CD14-positive monocyte (primary cell): ENCODE measurements around the gene SUSD6. TPM values are rescaled to one million over a fixed set of nuclear protein-coding genes. Genes with fewer than 3 reads are reported as not detected.

Experiments
- DNase-seq, 3 donors: peaks; one replicate each; pipeline ENCODE4 v3.0.0-alpha.2; 2011 to 2022
- H2AFZ ChIP-seq: 2 replicates; pipeline ENCODE4 v1.6.0; 2012; ENCODE audit warnings: mild to moderate bottlenecking, low read depth, low read length, inconsistent platforms; ENCODE audit not compliant: insufficient read depth, poor library complexity, severe bottlenecking
- H3K27ac ChIP-seq, 2 donors: 1 replicate in 1 of 2; 2 replicates in 1 of 2; pipeline ENCODE4 v1.5.1; 2012 to 2013; ENCODE audit warnings: low read length in 2 of 2, control low read depth in 1 of 2, inconsistent platforms in 1 of 2, low read depth in 1 of 2, mild to moderate bottlenecking in 1 of 2
- H3K27me3 ChIP-seq, 2 donors: one replicate each; pipeline versions ENCODE4 v1.6.0 to v1.6.1; 2011 to 2013; ENCODE audit warnings: low read length in 2 of 2; ENCODE audit not compliant: control insufficient read depth in 2 of 2, insufficient read depth in 2 of 2
- H3K36me3 ChIP-seq, 2 donors: replicated peaks in 1 of 2; 1 replicate in 1 of 2; 2 replicates in 1 of 2; pipeline versions ENCODE4 v1.5.1 to v1.6.1; 2012 to 2013; ENCODE audit warnings: low read length in 2 of 2, control low read depth in 1 of 2, inconsistent platforms in 1 of 2, mild to moderate bottlenecking in 1 of 2; ENCODE audit not compliant: insufficient read depth in 2 of 2, control insufficient read depth in 1 of 2
- H3K4me1 ChIP-seq, 2 donors: 1 replicate in 1 of 2; 2 replicates in 1 of 2; pipeline versions ENCODE4 v1.5.1 to v1.6.1; 2012 to 2013; ENCODE audit warnings: low read length in 2 of 2, control low read depth in 1 of 2, inconsistent platforms in 1 of 2, mild to moderate bottlenecking in 1 of 2, moderate library complexity in 1 of 2; ENCODE audit not compliant: insufficient read depth in 2 of 2, control insufficient read depth in 1 of 2
- H3K4me2 ChIP-seq: replicated peaks from 2 replicates; pipeline ENCODE3; 2012; ENCODE audit warnings: low read length, moderate library complexity, mild to moderate bottlenecking; ENCODE audit not compliant: poor library complexity, severe bottlenecking; ENCODE audit errors: extremely low read depth
- H3K4me3 ChIP-seq, 3 experiments: fragments of 200-600 bp in 1 of 3; sonication (generic) in 1 of 3; replicated peaks in 1 of 3; 1 replicate in 2 of 3; 2 replicates in 1 of 3; pipeline ENCODE4 v1.5.1; 2011 to 2013; ENCODE audit warnings: low read length in 3 of 3, mild to moderate bottlenecking in 3 of 3, control low read depth in 2 of 3, low read depth in 2 of 3, inconsistent platforms in 1 of 3, moderate library complexity in 1 of 3
- H3K79me2 ChIP-seq: 2 replicates; pipeline ENCODE4 v1.6.0; 2012; ENCODE audit warnings: mild to moderate bottlenecking, control low read depth, inconsistent platforms, low read length, moderate library complexity; ENCODE audit not compliant: insufficient read depth
- H3K9ac ChIP-seq: 2 replicates; pipeline ENCODE4 v1.6.0; 2017; ENCODE audit warnings: low read length, mild to moderate bottlenecking; ENCODE audit not compliant: insufficient read depth, poor library complexity, severe bottlenecking
- H3K9me3 ChIP-seq, 2 donors: replicated peaks in 1 of 2; 1 replicate in 1 of 2; 2 replicates in 1 of 2; pipeline versions ENCODE4 v1.5.1 to v1.6.1; 2012 to 2013; ENCODE audit warnings: low read length in 2 of 2, control low read depth in 1 of 2; ENCODE audit not compliant: control insufficient read depth in 1 of 2, insufficient read depth in 1 of 2
- H4K20me1 ChIP-seq: 2 replicates; pipeline ENCODE4 v1.6.0; 2012; ENCODE audit warnings: mild to moderate bottlenecking, low read length, control low read depth, moderate library complexity; ENCODE audit not compliant: insufficient read depth
- H3K27ac Mint-ChIP-seq, 7 donors: one replicate each; pipeline ENCODE4 v1.8.0; 2020; ENCODE audit warnings: mild to moderate bottlenecking in 7 of 7, mixed read lengths in 7 of 7, moderate library complexity in 6 of 7, inconsistent platforms in 2 of 7
- H3K27me3 Mint-ChIP-seq, 3 donors: one replicate each; pipeline ENCODE4 v1.8.0; 2021 to 2022; ENCODE audit warnings: low read depth in 3 of 3, mild to moderate bottlenecking in 3 of 3, mixed read lengths in 3 of 3, moderate library complexity in 3 of 3, inconsistent platforms in 1 of 3
- H3K36me3 Mint-ChIP-seq, 2 donors: one replicate each; pipeline ENCODE4 v1.8.0; 2020; ENCODE audit warnings: mixed read lengths in 2 of 2, inconsistent platforms in 1 of 2, mild to moderate bottlenecking in 1 of 2
- H3K4me1 Mint-ChIP-seq: one replicate; pipeline ENCODE4 v1.8.0; 2020; ENCODE audit warnings: mild to moderate bottlenecking, mixed read lengths
- H3K4me3 Mint-ChIP-seq, 2 donors: one replicate each; pipeline ENCODE4 v1.8.0; 2020; ENCODE audit warnings: mild to moderate bottlenecking in 2 of 2, mixed read lengths in 2 of 2, moderate library complexity in 1 of 2
- H3K9me3 Mint-ChIP-seq, 7 donors: one replicate each; pipeline ENCODE4 v1.8.0; 2020 to 2022; ENCODE audit warnings: mixed read lengths in 7 of 7, mild to moderate bottlenecking in 6 of 7, moderate library complexity in 6 of 7, inconsistent platforms in 2 of 7
- CTCF ChIP-seq: fragments of 200-600 bp; IDR thresholded peaks from one replicate; pipeline ENCODE4 v1.8.0; 2022; ENCODE audit warnings: antibody characterized with exemption, mild to moderate bottlenecking
- WGBS: methylation state at CpG from one replicate; pipeline ENCODE4 v1.1.5; 2013; ENCODE audit warnings: missing lambda C conversion rate; ENCODE audit not compliant: insufficient coverage; 5-methylcytosine and 5-hydroxymethylcytosine counted together
- intact Hi-C, 2 donors: fragments of 100-400 bp; cut with micrococcal nuclease; formaldehyde crosslinking; loops; one replicate each; pipeline versions ENCODE4 v1.15.0 to v1.15.1; 2023
- polyA plus RNA-seq, 3 donors: library from polyadenylated mRNA; depleted of rRNA in 1 of 3; unstranded in 2 of 3; stranded (reverse) in 1 of 3; fragments of 300-500 nt in 2 of 3; fragments of >200 nt in 1 of 3; fragmentation: Illumina TruSeq in 2 of 3; gene quantifications; 1 replicate in 2 of 3; 2 replicates in 1 of 3; pipeline ENCODE4 v1.2.3, GENCODE V29; 2012 to 2021

SUSD6 gene
- polyA plus RNA-seq, 3 donors = 17.3 to 81.8 (median 30.1) TPM

GRCh38 chr14:69617796-69618195 is 6.4 kb downstream of the SUSD6 start:
- Histone ChIP-seq H4K20me1 (peaks cover 98% of the 10 kb centered on the region), H3K9me3 (no peaks in the 10 kb centered on the region), H3K4me3 (no peak overlapping the region), H3K27ac (peak overlapping the region in 1 of 2 donors; percentile 96), H3K4me1 (peaks cover 90 to 92% of the 10 kb centered on the region in 2 donors), H3K27me3 (no peaks in the 10 kb centered on the region), H3K79me2 (peaks cover 91% of the 10 kb centered on the region), H3K36me3 (peaks cover 0 to under 1% of the 10 kb centered on the region in 2 donors), H2AFZ (no peak overlapping the region), H3K9ac (no peak overlapping the region), H3K4me2 (no peak overlapping the region)
- DNase-seq = no peak
- no CpG with 5 or more reads among the region's 1 CpG for WGBS
- Mint-ChIP-seq H3K36me3 (peaks cover 27 to 33% of the 10 kb centered on the region in 2 donors), H3K27me3 (peaks cover 0 to 1% (median 0%) of the 10 kb centered on the region in 3 donors), H3K9me3 (no peaks in the 10 kb centered on the region), H3K4me1 (peaks cover 94% of the 10 kb centered on the region), H3K4me3 (no peak overlapping the region), H3K27ac (peak overlapping the region in 6 of 7 donors; percentile 35 to 100 (median 80))
- intact Hi-C loops = loop anchor here in 1 of 2 donors (5.0 kb wide), 1 partner anchor 85 kb away; no protein-coding TSS in a partner anchor
- no peak for TF ChIP-seq CTCF

- Mint-ChIP-seq H3K27me3 (peaks cover 0 to 1% (median 0%) of the 10 kb centered on the region in 3 donors), H3K4me1 (peaks cover 86% of the 10 kb centered on the region), H3K36me3 (peaks cover 20 to 33% of the 10 kb centered on the region in 2 donors), H3K27ac (peak overlapping the region; percentile 8 to 77 (median 70)), H3K4me3 (peak overlapping the region in 1 of 2 donors; percentile 11), H3K9me3 (no peaks in the 10 kb centered on the region)
- Histone ChIP-seq H3K79me2 (peaks cover 91% of the 10 kb centered on the region), H3K4me2 (peak overlapping the region; percentile 12), H3K27me3 (no peaks in the 10 kb centered on the region), H3K4me1 (peaks cover 80 to 82% of the 10 kb centered on the region in 2 donors), H3K9me3 (no peaks in the 10 kb centered on the region), H3K9ac (no peak overlapping the region), H3K36me3 (peaks cover 0 to 4% of the 10 kb centered on the region in 2 donors), H3K4me3 (no peak overlapping the region), H3K27ac (peak overlapping the region in 1 of 2 donors; percentile 96), H4K20me1 (peaks cover 98% of the 10 kb centered on the region), H2AFZ (no peak overlapping the region)
- no CpG with 5 or more reads among the region's 4 CpGs for WGBS
- intact Hi-C loops = loop anchor here in 1 of 2 donors (5.0 kb wide), 1 partner anchor 83 kb away; no protein-coding TSS in a partner anchor
- no peak for DNase-seq
- no peak for TF ChIP-seq CTCF
These were observed 7.6 kb downstream of the SUSD6 start for GRCh38 chr14:69619012-69619411.
